K562 (cell line): ENCODE results near the gene ITPR1.

Experiments used
- ARNT ChIP-seq, 2 experiments: fragments of 450-650 bp; IDR thresholded peaks; 2 replicates each; pipeline ENCODE4 v1.6.1; 2016; ENCODE audit warnings: mild to moderate bottlenecking in 1 of 2
- FOXA1 ChIP-seq: fragments of 450-650 bp; IDR thresholded peaks from 2 replicates; pipeline ENCODE4 v1.6.1; 2016; ENCODE audit warnings: mild to moderate bottlenecking, borderline replicate concordance
- GABPA ChIP-seq: fragments of 200-800 bp; sonication (Bioruptor generic); conservative IDR thresholded peaks from 2 replicates; pipeline ENCODE4 v1.6.1; 2016; ENCODE audit warnings: low read depth, missing genetic modification characterization, missing compliant biosample characterization
- HDGF ChIP-seq: fragments of 450-650 bp; IDR thresholded peaks from 2 replicates; pipeline ENCODE4 v1.6.1; 2016
- PHF20 ChIP-seq: fragments of 450-650 bp; IDR thresholded peaks from 2 replicates; pipeline ENCODE4 v1.6.1; 2018; ENCODE audit not compliant: partially characterized antibody
- SREBF1 ChIP-seq: fragments of 150-350 bp; IDR thresholded peaks from 2 replicates; pipeline ENCODE4 v1.6.1; 2014; ENCODE audit warnings: antibody characterized with exemption, low read depth, low read length, borderline replicate concordance
- TAL1 ChIP-seq: fragments of 450-650 bp; IDR thresholded peaks from 2 replicates; pipeline ENCODE4 v1.6.1; 2016; ENCODE audit warnings: mild to moderate bottlenecking
- TF ChIP-seq, protein P1 (sequence below), 3 experiments: IDR thresholded peaks in 2 of 3; conservative IDR thresholded peaks in 1 of 3; 2 replicates each; pipeline ENCODE4 v1.5.1; 2011 to 2012; ENCODE audit warnings: low read length in 3 of 3, mild to moderate bottlenecking in 3 of 3, control low read depth in 2 of 3, improper control_type of control experiment in 1 of 3, inconsistent platforms in 1 of 3, low read depth in 1 of 3, mixed read lengths in 1 of 3, moderate library complexity in 1 of 3; ENCODE audit not compliant: insufficient read depth in 2 of 3
- TF ChIP-seq, protein P2 (sequence below), 2 experiments: fragments of 450-650 bp in 1 of 2; sonication (generic) in 1 of 2; formaldehyde crosslinking in 1 of 2; IDR thresholded peaks; 2 replicates each; pipeline versions ENCODE4 v1.7.1 to v1.9.0; 2016 to 2022; ENCODE audit warnings: inconsistent platforms in 1 of 2, mild to moderate bottlenecking in 1 of 2, missing genetic modification reagents in 1 of 2

DNA sequence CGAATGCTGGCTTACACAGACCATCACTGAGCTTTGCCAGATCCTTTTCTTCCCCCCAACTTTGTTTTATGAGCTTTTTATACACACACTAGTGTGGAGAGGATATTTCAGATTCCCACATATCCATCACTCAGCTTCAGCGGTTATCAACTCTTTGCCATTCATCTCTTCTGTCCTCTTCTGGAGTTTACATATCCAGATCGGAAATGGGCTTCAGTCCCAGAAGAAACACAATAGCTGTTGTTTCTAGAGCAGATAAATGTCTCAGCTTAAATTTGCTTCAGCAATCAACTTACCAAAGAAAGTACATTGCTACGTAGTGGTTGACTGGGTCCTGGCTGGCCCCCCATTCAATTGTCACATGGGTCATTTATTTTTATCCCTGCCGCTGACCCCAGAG lies 300.2 kb downstream of the ITPR1 start:
- TF ChIP-seq, protein P1, sequence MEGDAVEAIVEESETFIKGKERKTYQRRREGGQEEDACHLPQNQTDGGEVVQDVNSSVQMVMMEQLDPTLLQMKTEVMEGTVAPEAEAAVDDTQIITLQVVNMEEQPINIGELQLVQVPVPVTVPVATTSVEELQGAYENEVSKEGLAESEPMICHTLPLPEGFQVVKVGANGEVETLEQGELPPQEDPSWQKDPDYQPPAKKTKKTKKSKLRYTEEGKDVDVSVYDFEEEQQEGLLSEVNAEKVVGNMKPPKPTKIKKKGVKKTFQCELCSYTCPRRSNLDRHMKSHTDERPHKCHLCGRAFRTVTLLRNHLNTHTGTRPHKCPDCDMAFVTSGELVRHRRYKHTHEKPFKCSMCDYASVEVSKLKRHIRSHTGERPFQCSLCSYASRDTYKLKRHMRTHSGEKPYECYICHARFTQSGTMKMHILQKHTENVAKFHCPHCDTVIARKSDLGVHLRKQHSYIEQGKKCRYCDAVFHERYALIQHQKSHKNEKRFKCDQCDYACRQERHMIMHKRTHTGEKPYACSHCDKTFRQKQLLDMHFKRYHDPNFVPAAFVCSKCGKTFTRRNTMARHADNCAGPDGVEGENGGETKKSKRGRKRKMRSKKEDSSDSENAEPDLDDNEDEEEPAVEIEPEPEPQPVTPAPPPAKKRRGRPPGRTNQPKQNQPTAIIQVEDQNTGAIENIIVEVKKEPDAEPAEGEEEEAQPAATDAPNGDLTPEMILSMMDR (IDR thresholded peaks at IDR 0.05 in 2 of 3, conservative IDR thresholded peaks at IDR 0.05 in 1 of 3; ENCODE audit: insufficient read depth in 2 of 3, low read depth in 1 of 3, low read length in 3 of 3) = no peak
- TF ChIP-seq FOXA1 (no peak), GABPA (tag) (no peak), HDGF (no peak), SREBF1 (no peak), TAL1 (no peak), ARNT (IDR thresholded peaks at IDR 0.05) (no peak), PHF20 (no peak)
- TF ChIP-seq, protein P2, sequence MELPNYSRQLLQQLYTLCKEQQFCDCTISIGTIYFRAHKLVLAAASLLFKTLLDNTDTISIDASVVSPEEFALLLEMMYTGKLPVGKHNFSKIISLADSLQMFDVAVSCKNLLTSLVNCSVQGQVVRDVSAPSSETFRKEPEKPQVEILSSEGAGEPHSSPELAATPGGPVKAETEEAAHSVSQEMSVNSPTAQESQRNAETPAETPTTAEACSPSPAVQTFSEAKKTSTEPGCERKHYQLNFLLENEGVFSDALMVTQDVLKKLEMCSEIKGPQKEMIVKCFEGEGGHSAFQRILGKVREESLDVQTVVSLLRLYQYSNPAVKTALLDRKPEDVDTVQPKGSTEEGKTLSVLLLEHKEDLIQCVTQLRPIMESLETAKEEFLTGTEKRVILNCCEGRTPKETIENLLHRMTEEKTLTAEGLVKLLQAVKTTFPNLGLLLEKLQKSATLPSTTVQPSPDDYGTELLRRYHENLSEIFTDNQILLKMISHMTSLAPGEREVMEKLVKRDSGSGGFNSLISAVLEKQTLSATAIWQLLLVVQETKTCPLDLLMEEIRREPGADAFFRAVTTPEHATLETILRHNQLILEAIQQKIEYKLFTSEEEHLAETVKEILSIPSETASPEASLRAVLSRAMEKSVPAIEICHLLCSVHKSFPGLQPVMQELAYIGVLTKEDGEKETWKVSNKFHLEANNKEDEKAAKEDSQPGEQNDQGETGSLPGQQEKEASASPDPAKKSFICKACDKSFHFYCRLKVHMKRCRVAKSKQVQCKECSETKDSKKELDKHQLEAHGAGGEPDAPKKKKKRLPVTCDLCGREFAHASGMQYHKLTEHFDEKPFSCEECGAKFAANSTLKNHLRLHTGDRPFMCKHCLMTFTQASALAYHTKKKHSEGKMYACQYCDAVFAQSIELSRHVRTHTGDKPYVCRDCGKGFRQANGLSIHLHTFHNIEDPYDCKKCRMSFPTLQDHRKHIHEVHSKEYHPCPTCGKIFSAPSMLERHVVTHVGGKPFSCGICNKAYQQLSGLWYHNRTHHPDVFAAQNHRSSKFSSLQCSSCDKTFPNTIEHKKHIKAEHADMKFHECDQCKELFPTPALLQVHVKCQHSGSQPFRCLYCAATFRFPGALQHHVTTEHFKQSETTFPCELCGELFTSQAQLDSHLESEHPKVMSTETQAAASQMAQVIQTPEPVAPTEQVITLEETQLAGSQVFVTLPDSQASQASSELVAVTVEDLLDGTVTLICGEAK (IDR thresholded peaks at IDR 0.05) = no peak
- TF ChIP-seq, protein P2 (CRISPR knock-in tag; IDR thresholded peaks at IDR 0.05) = no peak
